Prostate gland (tissue), 2 donors: ENCODE data around the gene CDC42EP3. TPM values are rescaled to one million over a fixed set of nuclear protein-coding genes. Genes with fewer than 3 reads are reported as not detected.

Source experiments
- DNase-seq: peaks from one replicate; pipeline ENCODE4 v3.0.0-alpha.2; 2019; ENCODE audit warnings: low spot score
- H3K27ac ChIP-seq, 2 donors: fragments of 200-600 bp; sonication (generic); 2 replicates each; pipeline ENCODE4 v1.5.1; 2017 to 2019
- H3K27me3 ChIP-seq: fragments of 200-600 bp; sonication (generic); replicated peaks from 2 replicates; pipeline ENCODE4 v1.5.1; 2019; ENCODE audit not compliant: insufficient read depth
- H3K36me3 ChIP-seq, 2 donors: fragments of 200-600 bp; sonication (generic); 1 replicate in 1 of 2; 2 replicates in 1 of 2; pipeline versions ENCODE4 v1.5.1 to v1.8.1; 2017 to 2019
- H3K4me1 ChIP-seq: fragments of 200-600 bp; sonication (generic); replicated peaks from 2 replicates; pipeline ENCODE4 v1.5.1; 2019
- H3K4me3 ChIP-seq, 2 donors: fragments of 200-600 bp; sonication (generic); 2 replicates each; pipeline ENCODE4 v1.5.1; 2017 to 2019
- H3K9me3 ChIP-seq: fragments of 200-600 bp; sonication (generic); 2 replicates; pipeline ENCODE4 v1.5.1; 2017
- CTCF ChIP-seq, 4 experiments: fragments of 200-600 bp in 2 of 4; fragments of 450-650 bp in 2 of 4; sonication (generic) in 2 of 4; IDR thresholded peaks; 1 replicate in 3 of 4; 2 replicates in 1 of 4; pipeline ENCODE4 v1.5.1; 2016 to 2019; ENCODE audit warnings: antibody characterized with exemption in 4 of 4, mild to moderate bottlenecking in 2 of 4, moderate library complexity in 2 of 4
- POLR2A ChIP-seq: fragments of 450-650 bp; IDR thresholded peaks from one replicate; pipeline ENCODE4 v1.6.1; 2016; ENCODE audit warnings: antibody characterized with exemption, mild to moderate bottlenecking
- POLR2AphosphoS5 ChIP-seq: sonication (generic); formaldehyde crosslinking; IDR thresholded peaks from one replicate; pipeline ENCODE4 v1.6.1; 2017; ENCODE audit warnings: antibody characterized with exemption
- WGBS: methylation state at CpG from one replicate; pipeline ENCODE4 v1.1.5; 2018; 5-methylcytosine and 5-hydroxymethylcytosine counted together
- intact Hi-C: fragments of 100-400 bp; cut with DNase I; formaldehyde crosslinking; loops from one replicate; pipeline ENCODE4 v1.14.2; 2022
- total RNA-seq, 2 donors: library from RNA; depleted of rRNA; stranded (reverse); fragments of >200 nt; gene quantifications; one replicate each; pipeline ENCODE4 v1.1.0, GENCODE V29; 2016

Gene CDC42EP3
- total RNA-seq, 2 donors from 2014 or later: 38.5 to 75.5 TPM

GRCh38 chr2:37695336-37695735 lies 23.9 kb upstream of the CDC42EP3 start:
- no peak overlapping the region for H3K4me3 ChIP-seq
- no peaks in the 10 kb centered on the region for H3K9me3 ChIP-seq
- DNase-seq: no peak
- no peaks in the 10 kb centered on the region for H3K4me1 ChIP-seq
- H3K36me3 ChIP-seq: no peaks in the 10 kb centered on the region
- intact Hi-C loops: no loop called here
- WGBS: 84% methylated on average over 4 of the region's 4 CpGs
- H3K27me3 ChIP-seq: no peaks in the 10 kb centered on the region
- TF ChIP-seq POLR2A (no peak), CTCF (IDR thresholded peaks at IDR 0.05) (no peak), POLR2AphosphoS5 (no peak)
- no peak overlapping the region for H3K27ac ChIP-seq

GRCh38 chr2:37692711-37693110 lies 21.3 kb upstream of the CDC42EP3 start:
- Histone ChIP-seq H3K27me3 (no peaks in the 10 kb centered on the region), H3K36me3 (no peaks in the 10 kb centered on the region), H3K4me3 (no peak overlapping the region), H3K27ac (no peak overlapping the region), H3K9me3 (no peaks in the 10 kb centered on the region), H3K4me1 (no peaks in the 10 kb centered on the region)
- no peak for DNase-seq
- intact Hi-C loops: no loop called here
- TF ChIP-seq POLR2AphosphoS5 (no peak), CTCF (IDR thresholded peaks at IDR 0.05) (no peak), POLR2A (no peak)

GRCh38 chr2:37689751-37690150 lies 18.3 kb upstream of the CDC42EP3 start:
- intact Hi-C loops: no loop called here
- no peaks in the 10 kb centered on the region for H3K36me3 ChIP-seq
- TF ChIP-seq CTCF (IDR thresholded peaks at IDR 0.05) (no peak), POLR2AphosphoS5 (no peak), POLR2A (no peak)
- WGBS: 22% methylated on average over 2 of the region's 2 CpGs
- H3K9me3 ChIP-seq: no peaks in the 10 kb centered on the region
- peak overlapping the region; percentile 45 to 64 for H3K27ac ChIP-seq
- H3K4me1 ChIP-seq: no peaks in the 10 kb centered on the region
- DNase-seq: no peak
- H3K4me3 ChIP-seq: no peak overlapping the region
- H3K27me3 ChIP-seq: no peaks in the 10 kb centered on the region

- peak overlapping the region; percentile 45 to 64 for H3K27ac ChIP-seq
- WGBS: 25% methylated on average over 10 of the region's 10 CpGs
- DNase-seq: peak; percentile 42
Observed at GRCh38 chr2:37688771-37689468, 17.5 kb upstream of the CDC42EP3 start.

GRCh38 chr2:37686792-37687526 lies 15.5 kb upstream of the CDC42EP3 start:
- TF ChIP-seq POLR2A (no peak), POLR2AphosphoS5 (no peak), CTCF (IDR thresholded peaks at IDR 0.05) (no peak)
- Histone ChIP-seq H3K27ac (no peak overlapping the region), H3K4me1 (no peaks in the 10 kb centered on the region), H3K9me3 (no peaks in the 10 kb centered on the region), H3K27me3 (no peaks in the 10 kb centered on the region), H3K36me3 (no peaks in the 10 kb centered on the region), H3K4me3 (no peak overlapping the region)
- 71% methylated on average over 1 of the region's 1 CpG for WGBS
- DNase-seq: no peak
- intact Hi-C loops: no loop called here

More at GRCh38 chr2:37688771-37689468, 17.5 kb upstream of the CDC42EP3 start:
- Histone ChIP-seq H3K4me1 (no peaks in the 10 kb centered on the region), H3K36me3 (no peaks in the 10 kb centered on the region), H3K27me3 (no peaks in the 10 kb centered on the region), H3K4me3 (no peak overlapping the region), H3K9me3 (no peaks in the 10 kb centered on the region)
- intact Hi-C loops: no loop called here
- no peak for TF ChIP-seq POLR2A
- peak; percentile 62 for TF ChIP-seq POLR2AphosphoS5
